KMS-11 (cell line): ENCODE results near the gene CRYBG3.

Experiments
- H2AFZ ChIP-seq: fragments of 200-600 bp; sonication (generic); 2 replicates; pipeline ENCODE4 v1.6.1; 2016; ENCODE audit warnings: antibody characterized with exemption, mixed run types, low read depth
- H3K27ac ChIP-seq: fragments of 200-600 bp; sonication (generic); 2 replicates; pipeline ENCODE4 v1.6.1; 2016; ENCODE audit warnings: mild to moderate bottlenecking, mixed run types
- H3K27me3 ChIP-seq: fragments of 200-600 bp; sonication (generic); 2 replicates; pipeline ENCODE4 v1.6.1; 2017; ENCODE audit warnings: mild to moderate bottlenecking, low read depth, mixed run types, moderate library complexity; ENCODE audit not compliant: insufficient read depth
- H3K36me3 ChIP-seq: fragments of 200-600 bp; sonication (generic); 2 replicates; pipeline ENCODE4 v1.6.1; 2017; ENCODE audit warnings: mild to moderate bottlenecking, mixed run types; ENCODE audit not compliant: insufficient read depth
- H3K4me1 ChIP-seq: fragments of 200-600 bp; sonication (generic); 2 replicates; pipeline ENCODE4 v1.6.1; 2016; ENCODE audit warnings: mild to moderate bottlenecking, low read depth, mixed run types; ENCODE audit not compliant: poor library complexity, severe bottlenecking
- H3K4me2 ChIP-seq: fragments of 200-600 bp; sonication (generic); 2 replicates; pipeline ENCODE4 v1.7.0; 2016; ENCODE audit warnings: mild to moderate bottlenecking, mixed run types
- H3K4me3 ChIP-seq: fragments of 200-600 bp; sonication (generic); IDR thresholded peaks from 2 replicates; pipeline ENCODE4 v1.6.1; 2017; ENCODE audit warnings: low read depth, low read length, mixed read lengths; ENCODE audit not compliant: insufficient read depth
- H3K79me2 ChIP-seq: fragments of 200-600 bp; sonication (generic); 2 replicates; pipeline ENCODE4 v1.6.1; 2016; ENCODE audit warnings: low read depth, mixed run types; ENCODE audit not compliant: insufficient read depth
- H3K9ac ChIP-seq: fragments of 200-600 bp; sonication (generic); 2 replicates; pipeline ENCODE4 v1.6.1; 2016; ENCODE audit warnings: mild to moderate bottlenecking, mixed run types
- H4K20me1 ChIP-seq: fragments of 200-600 bp; sonication (generic); 2 replicates; pipeline ENCODE4 v1.6.1; 2016; ENCODE audit warnings: mild to moderate bottlenecking, mixed run types; ENCODE audit not compliant: insufficient read depth
- CTCF ChIP-seq: fragments of 200-600 bp; sonication (generic); conservative IDR thresholded peaks from 2 replicates; pipeline ENCODE4 v1.6.1; 2017; ENCODE audit warnings: low read depth, mild to moderate bottlenecking, antibody characterized with exemption, low read length, moderate library complexity, mixed read lengths

The CRYBG3 gene

GRCh38 chr3:97958396-97958795, 136.6 kb downstream of the CRYBG3 start:
- Histone ChIP-seq H3K4me1 (no peaks in the 10 kb centered on the region), H3K27ac (no peak overlapping the region), H4K20me1 (no peaks in the 10 kb centered on the region), H3K4me2 (no peak overlapping the region), H3K79me2 (peaks cover 14% of the 10 kb centered on the region; the same call in 1 of the 2 replicates), H3K27me3 (no peaks in the 10 kb centered on the region), H3K4me3 (no peak overlapping the region), H2AFZ (no peak overlapping the region), H3K36me3 (peaks cover 6% of the 10 kb centered on the region), H3K9ac (no peak overlapping the region)
- no peak for TF ChIP-seq CTCF

- H2AFZ ChIP-seq = no peak overlapping the region
- H3K36me3 ChIP-seq = peaks cover 6% of the 10 kb centered on the region
- H4K20me1 ChIP-seq = no peaks in the 10 kb centered on the region
- no peak overlapping the region for H3K27ac ChIP-seq
- H3K4me2 ChIP-seq = no peak overlapping the region
- peaks cover 18% of the 10 kb centered on the region; the same call in 1 of the 2 replicates for H3K79me2 ChIP-seq
- no peak overlapping the region for H3K9ac ChIP-seq
- no peak for TF ChIP-seq CTCF
- H3K4me3 ChIP-seq = no peak overlapping the region
- no peaks in the 10 kb centered on the region for H3K27me3 ChIP-seq
- no peaks in the 10 kb centered on the region for H3K4me1 ChIP-seq
Observed at GRCh38 chr3:97958796-97959195, 137.0 kb downstream of the CRYBG3 start.

GRCh38 chr3:97959872-97960271, 138.1 kb downstream of the CRYBG3 start:
- H3K4me1 ChIP-seq = no peaks in the 10 kb centered on the region
- no peak overlapping the region for H3K4me2 ChIP-seq
- no peak overlapping the region for H3K9ac ChIP-seq
- H3K27ac ChIP-seq = no peak overlapping the region
- no peak for TF ChIP-seq CTCF
- H3K36me3 ChIP-seq = peaks cover 3% of the 10 kb centered on the region
- no peaks in the 10 kb centered on the region for H3K27me3 ChIP-seq
- peaks cover 23% of the 10 kb centered on the region; the same call in 1 of the 2 replicates for H3K79me2 ChIP-seq
- H3K4me3 ChIP-seq = no peak overlapping the region
- no peaks in the 10 kb centered on the region for H4K20me1 ChIP-seq
- H2AFZ ChIP-seq = no peak overlapping the region

- Histone ChIP-seq H3K4me3 (no peak overlapping the region), H3K4me1 (no peaks in the 10 kb centered on the region), H4K20me1 (no peaks in the 10 kb centered on the region), H3K4me2 (no peak overlapping the region), H3K27me3 (no peaks in the 10 kb centered on the region), H3K9ac (no peak overlapping the region), H2AFZ (no peak overlapping the region), H3K79me2 (peaks cover 27% of the 10 kb centered on the region; the same call in 1 of the 2 replicates), H3K36me3 (peaks cover 3% of the 10 kb centered on the region), H3K27ac (no peak overlapping the region)
- no peak for TF ChIP-seq CTCF
Observed at GRCh38 chr3:97960551-97960950, 138.7 kb downstream of the CRYBG3 start.
